Fibroblast of pulmonary artery (primary cell): Measurements from ENCODE around the gene SPACDR.

Experiments
- DNase-seq: peaks from one replicate; pipeline ENCODE4 v3.0.0-alpha.2; 2010; ENCODE audit warnings: low read depth
- H3K4me3 ChIP-seq: replicated peaks from 2 replicates; pipeline ENCODE4 v1.5.1; 2011; ENCODE audit warnings: low read depth, mild to moderate bottlenecking, control low read depth, low read length, moderate library complexity
- CTCF ChIP-seq: IDR thresholded peaks from 2 replicates; pipeline ENCODE4 v1.5.1; 2011; ENCODE audit warnings: mild to moderate bottlenecking, control low read depth, low read length, inconsistent platforms; ENCODE audit errors: missing control alignments

The SPACDR gene

GRCh38 chr7:100469227-100470044 is 5.4 kb upstream of the SPACDR start:
- peak; percentile 95 for TF ChIP-seq CTCF
- no peak overlapping the region for H3K4me3 ChIP-seq
- DNase-seq = peak; percentile 79

- H3K4me3 ChIP-seq = no peak overlapping the region
- no peak for TF ChIP-seq CTCF
- no peak for DNase-seq
Observed at GRCh38 chr7:100467638-100468373, 3.7 kb upstream of the SPACDR start.

- TF ChIP-seq CTCF = no peak
- DNase-seq = no peak
- H3K4me3 ChIP-seq = no peak overlapping the region
Observed at GRCh38 chr7:100466653-100467605, 2.9 kb upstream of the SPACDR start.

GRCh38 chr7:100465702-100466311 is 1.7 kb upstream of the SPACDR start:
- DNase-seq = peak; percentile 79
- peak; percentile 71 for TF ChIP-seq CTCF
- no peak overlapping the region for H3K4me3 ChIP-seq

GRCh38 chr7:100465299-100465698 is 1.2 kb upstream of the SPACDR start:
- no peak for DNase-seq

More at GRCh38 chr7:100465299-100465698, 1.2 kb upstream of the SPACDR start:
- no peak for TF ChIP-seq CTCF
- H3K4me3 ChIP-seq = no peak overlapping the region
